PC-9 (cell line): Measurements from ENCODE around the gene RPL37A. TPM values are rescaled to one million over a fixed set of nuclear protein-coding genes. Genes with fewer than 3 reads are reported as not detected.

Source experiments
- BruUV-seq: library from RNA; stranded (reverse); fragments of 400-500 nt; replicated peaks from 2 replicates; lab custom pipeline; 2021; lab: Mats Ljungman, UMichigan
- CTCF ChIA-PET: fragments of 300-600 bp; sonication (Branson Sonifier 250); formaldehyde crosslinking; loops from one replicate; lab custom pipeline; 2022; ENCODE audit warnings: antibody characterized with exemption; lab: Charles Lee
- POLR2A ChIA-PET: fragments of 300-600 bp; sonication (Branson Sonifier 250); formaldehyde crosslinking; loops from one replicate; lab custom pipeline; 2022; ENCODE audit warnings: antibody characterized with exemption; ENCODE audit not compliant: unreplicated experiment; lab: Charles Lee
- DNase-seq, 2 experiments: peaks; one replicate each; pipeline versions ENCODE4 v3.0.0 to v3.0.0-alpha.2; 2015 to 2022; ENCODE audit warnings: mixed read lengths in 1 of 2
- H2AFZ ChIP-seq: fragments of 200-600 bp; sonication (generic); 2 replicates; pipeline ENCODE4 v1.8.1; 2017; ENCODE audit warnings: antibody characterized with exemption
- H3F3A ChIP-seq: fragments of 200-600 bp; sonication (generic); 2 replicates; pipeline ENCODE4 v1.8.1; 2017; ENCODE audit warnings: antibody characterized with exemption, mild to moderate bottlenecking, low read depth; ENCODE audit not compliant: insufficient read depth
- H3K27ac ChIP-seq: fragments of 200-600 bp; sonication (generic); 2 replicates; pipeline ENCODE4 v1.6.1; 2016; ENCODE audit warnings: mixed run types
- H3K27me3 ChIP-seq: fragments of 200-600 bp; sonication (generic); 2 replicates; pipeline ENCODE4 v1.6.1; 2016; ENCODE audit warnings: low read depth, mixed run types; ENCODE audit not compliant: insufficient read depth
- H3K36me3 ChIP-seq: fragments of 200-600 bp; sonication (generic); 2 replicates; pipeline ENCODE4 v1.6.1; 2016; ENCODE audit warnings: low read depth, mixed run types
- H3K4me1 ChIP-seq: fragments of 200-600 bp; sonication (generic); replicated peaks from 2 replicates; pipeline ENCODE4 v1.6.1; 2016; ENCODE audit warnings: mixed run types; ENCODE audit not compliant: insufficient read depth
- H3K4me2 ChIP-seq: fragments of 200-600 bp; sonication (generic); 2 replicates; pipeline ENCODE4 v1.6.1; 2017; ENCODE audit warnings: mixed run types
- H3K4me3 ChIP-seq: fragments of 200-600 bp; sonication (generic); 2 replicates; pipeline ENCODE4 v1.6.1; 2016; ENCODE audit warnings: mixed run types
- H3K79me2 ChIP-seq: fragments of 200-600 bp; sonication (generic); 2 replicates; pipeline ENCODE4 v1.6.1; 2017; ENCODE audit warnings: low read depth, mixed run types
- H3K9me2 ChIP-seq: fragments of 200-600 bp; sonication (generic); 2 replicates; pipeline ENCODE4 v1.8.1; 2017; ENCODE audit warnings: mild to moderate bottlenecking; ENCODE audit not compliant: insufficient read depth
- H3K9me3 ChIP-seq: fragments of 200-600 bp; sonication (generic); 2 replicates; pipeline ENCODE4 v1.8.1; 2016; ENCODE audit warnings: low read depth; ENCODE audit not compliant: insufficient read depth
- H4K20me1 ChIP-seq: fragments of 200-600 bp; sonication (generic); 2 replicates; pipeline ENCODE4 v1.8.1; 2017; ENCODE audit not compliant: insufficient read depth
- EZH2 ChIP-seq: fragments of 200-600 bp; sonication (generic); IDR thresholded peaks from 2 replicates; pipeline ENCODE4 v1.8.0; 2017; ENCODE audit warnings: antibody characterized with exemption, low read depth
- intact Hi-C: fragments of 100-400 bp; cut with micrococcal nuclease; formaldehyde crosslinking; loops from one replicate; pipeline ENCODE4 v1.10.0; 2022; ENCODE audit not compliant: unreplicated experiment
- total RNA-seq: library from RNA; stranded (reverse); gene quantifications from 2 replicates; pipeline ENCODE4 v1.2.3, GENCODE V29; 2021
- TF ChIP-seq, protein P1 (sequence below): fragments of 200-600 bp; sonication (generic); conservative IDR thresholded peaks from 2 replicates; pipeline ENCODE4 v1.6.1; 2017; ENCODE audit warnings: mixed run types, antibody characterized with exemption, mild to moderate bottlenecking, moderate library complexity

Gene RPL37A
- total RNA-seq, 1 experiment from 2014 or later: 2,248 TPM

DNA sequence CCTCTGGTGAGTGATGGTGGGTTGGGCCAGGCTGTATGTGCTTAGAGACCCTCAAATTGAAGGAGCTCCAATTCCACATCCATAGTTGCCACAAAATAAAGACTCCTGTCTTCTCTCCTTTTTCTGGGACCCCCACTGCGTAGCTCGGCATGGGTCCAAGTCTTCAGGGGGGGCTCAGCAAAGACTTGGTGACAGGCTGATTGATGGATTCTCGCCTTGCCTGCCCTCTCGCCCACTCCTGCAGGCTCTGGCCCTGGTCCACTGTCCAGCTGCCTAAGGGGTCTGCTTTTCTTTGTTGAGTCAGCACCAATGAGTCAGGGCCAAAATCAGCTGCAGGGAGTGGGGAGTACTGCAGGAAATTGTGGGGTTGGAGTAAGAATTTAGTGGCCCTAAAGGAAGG, 21.5 kb downstream of the RPL37A start:
- ChIA-PET POLR2A (no interaction called here), CTCF (interaction anchor here (0.6 to 2.6 kb wide), 4 partner anchors 104 to 990 kb away, joined by 3 to 20 read pairs (median 4); no protein-coding TSS in a partner anchor)
- H3K9me2 ChIP-seq: no peaks in the 10 kb centered on the region
- H3K9me3 ChIP-seq: no peaks in the 10 kb centered on the region
- TF ChIP-seq, protein P1, sequence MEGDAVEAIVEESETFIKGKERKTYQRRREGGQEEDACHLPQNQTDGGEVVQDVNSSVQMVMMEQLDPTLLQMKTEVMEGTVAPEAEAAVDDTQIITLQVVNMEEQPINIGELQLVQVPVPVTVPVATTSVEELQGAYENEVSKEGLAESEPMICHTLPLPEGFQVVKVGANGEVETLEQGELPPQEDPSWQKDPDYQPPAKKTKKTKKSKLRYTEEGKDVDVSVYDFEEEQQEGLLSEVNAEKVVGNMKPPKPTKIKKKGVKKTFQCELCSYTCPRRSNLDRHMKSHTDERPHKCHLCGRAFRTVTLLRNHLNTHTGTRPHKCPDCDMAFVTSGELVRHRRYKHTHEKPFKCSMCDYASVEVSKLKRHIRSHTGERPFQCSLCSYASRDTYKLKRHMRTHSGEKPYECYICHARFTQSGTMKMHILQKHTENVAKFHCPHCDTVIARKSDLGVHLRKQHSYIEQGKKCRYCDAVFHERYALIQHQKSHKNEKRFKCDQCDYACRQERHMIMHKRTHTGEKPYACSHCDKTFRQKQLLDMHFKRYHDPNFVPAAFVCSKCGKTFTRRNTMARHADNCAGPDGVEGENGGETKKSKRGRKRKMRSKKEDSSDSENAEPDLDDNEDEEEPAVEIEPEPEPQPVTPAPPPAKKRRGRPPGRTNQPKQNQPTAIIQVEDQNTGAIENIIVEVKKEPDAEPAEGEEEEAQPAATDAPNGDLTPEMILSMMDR: no peak
- TF ChIP-seq EZH2: no peak
- no peak overlapping the region for H3K4me2 ChIP-seq
- intact Hi-C loops: no loop called here
- BruUV-seq: no TSS peak
- H3K27me3 ChIP-seq: no peaks in the 10 kb centered on the region
- H3K36me3 ChIP-seq: no peaks in the 10 kb centered on the region
- H4K20me1 ChIP-seq: no peaks in the 10 kb centered on the region
- H2AFZ ChIP-seq: no peak overlapping the region
- 0 out of 2 replicates have a peak, but pooled peaks cover 3% of the 10 kb centered on the region for H3K4me1 ChIP-seq
- no peaks in the 10 kb centered on the region for H3K79me2 ChIP-seq
- no peak overlapping the region for H3K4me3 ChIP-seq
- no peak for DNase-seq
- H3K27ac ChIP-seq: no peak overlapping the region
- peaks cover 7% of the 10 kb centered on the region; the same call in 1 of the 2 replicates for H3F3A ChIP-seq

DNA sequence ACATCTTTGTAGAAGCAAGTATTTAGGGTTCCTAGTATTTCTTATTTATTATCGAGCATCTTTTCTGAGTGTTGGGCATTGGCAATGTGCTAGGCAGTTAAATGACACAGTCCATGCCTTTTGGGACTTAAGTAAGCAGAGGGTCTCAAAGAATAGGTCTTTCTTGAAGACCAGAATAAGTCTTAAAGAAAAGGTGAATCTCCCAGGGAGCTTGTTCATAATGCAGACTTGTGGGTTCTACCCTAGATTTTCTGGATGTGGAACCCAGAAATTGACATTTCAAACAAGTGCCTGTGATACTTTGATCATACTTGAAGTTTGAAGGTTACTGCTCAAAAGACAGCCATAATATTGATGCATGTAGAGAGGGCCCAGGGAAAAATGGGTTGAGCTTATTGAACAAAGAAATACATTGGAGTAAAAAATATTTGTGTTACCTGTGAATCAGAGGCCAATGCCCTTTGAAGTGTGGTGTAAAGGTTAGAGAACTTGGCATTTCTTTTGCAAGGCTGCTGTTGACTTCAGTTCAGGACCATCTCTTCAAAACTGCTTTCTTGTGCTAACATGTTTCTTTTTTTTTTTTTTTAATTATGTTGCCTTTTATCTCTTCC, 24.4 kb downstream of the RPL37A start:
- no peak overlapping the region for H3K4me3 ChIP-seq
- H3F3A ChIP-seq: no peaks in the 10 kb centered on the region
- no peak overlapping the region for H3K27ac ChIP-seq
- TF ChIP-seq EZH2: no peak
- TF ChIP-seq, protein P1: no peak
- no peak overlapping the region for H2AFZ ChIP-seq
- intact Hi-C loops: no loop called here
- no peaks in the 10 kb centered on the region for H3K79me2 ChIP-seq
- BruUV-seq: no TSS peak
- H4K20me1 ChIP-seq: no peaks in the 10 kb centered on the region
- ChIA-PET CTCF (interaction anchor here (0.6 kb wide), 1 partner anchor 144 kb away, joined by 3 read pairs; no protein-coding TSS in a partner anchor), POLR2A (interaction anchor here (0.6 kb wide), 1 partner anchor 129 kb away, joined by 5 read pairs; no protein-coding TSS in a partner anchor)
- H3K36me3 ChIP-seq: no peaks in the 10 kb centered on the region
- no peaks in the 10 kb centered on the region for H3K27me3 ChIP-seq
- no peaks in the 10 kb centered on the region for H3K9me3 ChIP-seq
- H3K4me2 ChIP-seq: no peak overlapping the region
- no peaks in the 10 kb centered on the region for H3K9me2 ChIP-seq
- DNase-seq: peak in 1 of 2 experiments; percentile 15
- 0 out of 2 replicates have a peak, but pooled peaks cover 3% of the 10 kb centered on the region for H3K4me1 ChIP-seq

DNA sequence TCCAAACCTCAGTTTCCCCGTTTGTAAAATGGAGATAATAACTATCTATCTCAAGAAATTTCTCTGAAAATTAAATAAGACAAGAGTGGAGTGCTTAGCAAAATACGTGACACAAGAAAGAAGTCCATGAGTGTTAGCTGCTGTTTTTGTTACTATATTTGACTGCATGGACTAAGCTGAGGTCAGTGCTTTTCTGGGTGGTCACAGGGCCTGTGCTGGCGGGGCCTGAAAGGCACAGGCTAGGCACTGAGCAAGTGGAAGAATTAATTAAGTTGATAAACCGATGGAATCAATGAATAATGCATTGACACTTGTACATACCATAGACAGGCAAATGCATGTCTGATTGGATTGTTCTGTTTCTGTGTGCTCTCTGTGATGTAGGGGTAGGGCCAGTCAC, 27.3 kb downstream of the RPL37A start:
- no peaks in the 10 kb centered on the region for H4K20me1 ChIP-seq
- H3K9me2 ChIP-seq: no peaks in the 10 kb centered on the region
- H3K36me3 ChIP-seq: no peaks in the 10 kb centered on the region
- no peak overlapping the region for H3K4me2 ChIP-seq
- BruUV-seq: no TSS peak
- intact Hi-C loops: no loop called here
- TF ChIP-seq EZH2: no peak
- TF ChIP-seq, protein P1: no peak
- no peaks in the 10 kb centered on the region for H3K4me1 ChIP-seq
- no peaks in the 10 kb centered on the region for H3K79me2 ChIP-seq
- no peak overlapping the region for H3K27ac ChIP-seq
- ChIA-PET POLR2A (no interaction called here), CTCF (interaction anchor here (0.7 kb wide), 1 partner anchor 1454 kb away, joined by 3 read pairs; no protein-coding TSS in a partner anchor)
- H3K4me3 ChIP-seq: no peak overlapping the region
- no peaks in the 10 kb centered on the region for H3K9me3 ChIP-seq
- H3F3A ChIP-seq: no peaks in the 10 kb centered on the region
- no peak overlapping the region for H2AFZ ChIP-seq
- no peaks in the 10 kb centered on the region for H3K27me3 ChIP-seq
- DNase-seq: no peak
